Measurements from ENCODE around the gene POLK. TPM values are rescaled to one million over a fixed set of nuclear protein-coding genes. Genes with fewer than 3 reads are reported as not detected.
"Not testable (repeated sequence)": the region's sequence is repeated elsewhere in the genome, so short reads cannot be mapped to it uniquely, and the experiment has no call there.

The POLK gene
- total RNA-seq (2014; rRNA removed; shearing (Covaris generic)), result 23.4 and 27.7 TPM in 2 replicates

- peak within 1 kb of the TSS; percentile 73 for H3K4me3 ChIP-seq
- H3K36me3 ChIP-seq, result no peaks in the 10 kb centered on the region
- H3K27me3 ChIP-seq, result no peaks in the 10 kb centered on the region
- no peaks in the 10 kb centered on the region for H3K9me3 ChIP-seq (replicated peaks)
- DNase-seq, result peak; percentile 99
- peak within 1 kb of the TSS; percentile 76 for H3K27ac ChIP-seq
- peaks cover 7% of the 10 kb centered on the region for H3K4me1 ChIP-seq
Measured at GRCh38 chr5:75511435-75512382, at the start of gene POLK, which contains the start of gene CERT1. Gene POLK (plus strand): TSS chr5:75511891. Gene CERT1 (minus strand): TSS chr5:75511629. CDS start chr5:75511207, 422 bp downstream.

GRCh38 chr5:75463726-75464125 lies 48.0 kb upstream of the POLK start:
- Histone ChIP-seq H3K36me3 (0 out of 2 replicates have a peak, but pooled peaks cover 4% of the 10 kb centered on the region), H3K27ac (no peak overlapping the region), H3K4me1 (no peaks in the 10 kb centered on the region; the same call in 1 of the 2 replicates), H3K4me3 (no peak overlapping the region), H3K9me3 (replicated peaks) (peaks cover 5% of the 10 kb centered on the region; the same call in 1 of the 2 replicates), H3K27me3 (no peaks in the 10 kb centered on the region)
- DNase-seq, result no peak

GRCh38 chr5:75465480-75465879 lies 46.2 kb upstream of the POLK start:
- Histone ChIP-seq H3K27ac (no peak overlapping the region), H3K36me3 (0 out of 2 replicates have a peak, but pooled peaks cover 4% of the 10 kb centered on the region), H3K27me3 (no peaks in the 10 kb centered on the region), H3K4me3 (no peak overlapping the region), H3K9me3 (replicated peaks) (peaks cover 11% of the 10 kb centered on the region), H3K4me1 (no peaks in the 10 kb centered on the region; the same call in 1 of the 2 replicates)
- DNase-seq, result peak in 1 of 2 experiments; percentile 10

GRCh38 chr5:75466006-75466716 lies 45.5 kb upstream of the POLK start:
- Histone ChIP-seq H3K4me3 (no peak overlapping the region), H3K27ac (no peak overlapping the region), H3K36me3 (peaks cover 4% of the 10 kb centered on the region; the same call in 1 of the 2 replicates)

GRCh38 chr5:75468593-75468992 lies 43.1 kb upstream of the POLK start:
- no peaks in the 10 kb centered on the region for H3K27me3 ChIP-seq
- H3K4me1 ChIP-seq, result no peaks in the 10 kb centered on the region
- H3K4me3 ChIP-seq, result no peak overlapping the region
- peaks cover 4% of the 10 kb centered on the region; the same call in 1 of the 2 replicates for H3K36me3 ChIP-seq
- no peak for DNase-seq
- H3K27ac ChIP-seq, result no peak overlapping the region
- peaks cover 11% of the 10 kb centered on the region for H3K9me3 ChIP-seq (replicated peaks)

More at GRCh38 chr5:75466006-75466716, 45.5 kb upstream of the POLK start:
- Histone ChIP-seq H3K27me3 (no peaks in the 10 kb centered on the region), H3K9me3 (replicated peaks) (peaks cover 16% of the 10 kb centered on the region), H3K4me1 (no peaks in the 10 kb centered on the region; the same call in 1 of the 2 replicates)
- no peak for DNase-seq

- Histone ChIP-seq H3K4me3 (no peak overlapping the region), H3K4me1 (no peaks in the 10 kb centered on the region), H3K36me3 (peaks cover 4% of the 10 kb centered on the region; the same call in 1 of the 2 replicates), H3K9me3 (replicated peaks) (peaks cover 11% of the 10 kb centered on the region), H3K27me3 (no peaks in the 10 kb centered on the region), H3K27ac (no peak overlapping the region)
- no peak for DNase-seq
Measured at GRCh38 chr5:75469017-75469416, 42.7 kb upstream of the POLK start.

GRCh38 chr5:75471193-75471592 lies 40.5 kb upstream of the POLK start:
- H3K4me3 ChIP-seq, result no peak overlapping the region
- H3K4me1 ChIP-seq, result no peaks in the 10 kb centered on the region
- peaks cover 11% of the 10 kb centered on the region for H3K9me3 ChIP-seq (replicated peaks)
- H3K27ac ChIP-seq, result no peak overlapping the region
- H3K27me3 ChIP-seq, result no peaks in the 10 kb centered on the region
- H3K36me3 ChIP-seq, result peaks cover 4% of the 10 kb centered on the region; the same call in 1 of the 2 replicates
- no peak for DNase-seq

GRCh38 chr5:75472973-75473372 lies 38.7 kb upstream of the POLK start:
- H3K9me3 ChIP-seq (replicated peaks), result peaks cover 13% of the 10 kb centered on the region
- no peaks in the 10 kb centered on the region for H3K27me3 ChIP-seq
- H3K27ac ChIP-seq, result no peak overlapping the region
- H3K4me3 ChIP-seq, result no peak overlapping the region
- no peaks in the 10 kb centered on the region; the same call in 1 of the 2 replicates for H3K36me3 ChIP-seq
- DNase-seq, result no peak
- no peaks in the 10 kb centered on the region for H3K4me1 ChIP-seq

- Histone ChIP-seq H3K27me3 (no peaks in the 10 kb centered on the region), H3K36me3 (no peaks in the 10 kb centered on the region; the same call in 1 of the 2 replicates), H3K9me3 (replicated peaks) (peaks cover 13% of the 10 kb centered on the region; the same call in 1 of the 2 replicates)
Measured at GRCh38 chr5:75473463-75473862, 38.2 kb upstream of the POLK start.

GRCh38 chr5:75475364-75475763 lies 36.3 kb upstream of the POLK start:
- H3K36me3 ChIP-seq, result no peaks in the 10 kb centered on the region; the same call in 1 of the 2 replicates
- no peak overlapping the region for H3K27ac ChIP-seq
- H3K4me3 ChIP-seq, result no peak overlapping the region
- H3K27me3 ChIP-seq, result no peaks in the 10 kb centered on the region
- no peaks in the 10 kb centered on the region for H3K4me1 ChIP-seq
- H3K9me3 ChIP-seq (replicated peaks), result peaks cover 9% of the 10 kb centered on the region; the same call in 1 of the 2 replicates
- no peak for DNase-seq

More at GRCh38 chr5:75473463-75473862, 38.2 kb upstream of the POLK start:
- H3K4me1 ChIP-seq, result no peaks in the 10 kb centered on the region
- DNase-seq, result no peak
- H3K4me3 ChIP-seq, result no peak overlapping the region
- no peak overlapping the region for H3K27ac ChIP-seq

GRCh38 chr5:75481024-75481423 lies 30.7 kb upstream of the POLK start:
- DNase-seq, result no peak
- H3K9me3 ChIP-seq (replicated peaks), result peaks cover 10% of the 10 kb centered on the region; the same call in 1 of the 2 replicates
- no peak overlapping the region for H3K27ac ChIP-seq
- H3K4me1 ChIP-seq, result no peaks in the 10 kb centered on the region
- no peak overlapping the region for H3K4me3 ChIP-seq
- H3K27me3 ChIP-seq, result no peaks in the 10 kb centered on the region
- H3K36me3 ChIP-seq, result no peaks in the 10 kb centered on the region

- Histone ChIP-seq H3K4me1 (no peaks in the 10 kb centered on the region), H3K36me3 (no peaks in the 10 kb centered on the region), H3K4me3 (no peak overlapping the region), H3K9me3 (replicated peaks) (peaks cover 15% of the 10 kb centered on the region), H3K27me3 (no peaks in the 10 kb centered on the region), H3K27ac (no peak overlapping the region)
- no peak for DNase-seq
Measured at GRCh38 chr5:75482482-75482881, 29.2 kb upstream of the POLK start.

GRCh38 chr5:75484605-75485004 lies 27.1 kb upstream of the POLK start:
- Histone ChIP-seq H3K36me3 (no peaks in the 10 kb centered on the region), H3K9me3 (replicated peaks) (peaks cover 21% of the 10 kb centered on the region), H3K27me3 (no peaks in the 10 kb centered on the region), H3K4me3 (no peak overlapping the region), H3K27ac (no peak overlapping the region), H3K4me1 (no peaks in the 10 kb centered on the region)
- no peak for DNase-seq

GRCh38 chr5:75489847-75490246 lies 21.8 kb upstream of the POLK start:
- not testable (repeated sequence) for H3K27ac ChIP-seq
- peaks cover 17% of the 10 kb centered on the region for H3K9me3 ChIP-seq (replicated peaks)

More at GRCh38 chr5:75489847-75490246, 21.8 kb upstream of the POLK start:
- H3K4me1 ChIP-seq, H3K4me3 ChIP-seq, DNase-seq, H3K27me3 ChIP-seq: not testable (repeated sequence)
- peaks cover 22% of the 10 kb centered on the region for H3K36me3 ChIP-seq

All from SJCRH30 (cell line).